ENCODE results near the gene ASRGL1. TPM values are rescaled to one million over a fixed set of nuclear protein-coding genes. Genes with fewer than 3 reads are reported as not detected.
"Not testable (repeated sequence)": the region's sequence is repeated elsewhere in the genome, so short reads cannot be mapped to it uniquely, and the experiment has no call there.

The ASRGL1 gene
- total and polyA plus RNA-seq, 2 experiments from 2014 or later = 9.5 to 18.6 TPM

GRCh38 chr11:62359475-62359874 is 22.2 kb downstream of the ASRGL1 start:
- Histone ChIP-seq H3K27ac (no peak overlapping the region), H3K4me1 (ENCODE audit: insufficient read depth) (no peaks in the 10 kb centered on the region), H3K4me2 (no peak overlapping the region), H3K79me2 (no peaks in the 10 kb centered on the region), H4K20me1 (ENCODE audit: insufficient read depth, poor library complexity, severe bottlenecking) (no peaks in the 10 kb centered on the region), H3K27me3 (no peaks in the 10 kb centered on the region), H2AFZ (no peak overlapping the region), H3K9me2 (replicated peaks; ENCODE audit: insufficient read depth) (no peaks in the 10 kb centered on the region), H3K9me3 (ENCODE audit: low read depth) (no peaks in the 10 kb centered on the region), H3K4me3 (no peak overlapping the region), H3K36me3 (replicated peaks; ENCODE audit: insufficient read depth, low read depth) (no peaks in the 10 kb centered on the region)
- TF ChIP-seq EZH2 (IDR thresholded peaks at IDR 0.05; ENCODE audit: borderline replicate concordance) (no peak), EZH2phosphoT487 (IDR thresholded peaks at IDR 0.05; ENCODE audit: low read depth, severe bottlenecking, unreplicated experiment) (no peak)
- WGBS (ENCODE audit: low lambda C conversion rate, missing lambda C conversion rate) = 76% methylated on average over 1 of the region's 1 CpG
- DNase-seq (ENCODE audit: low spot score) = no peak

GRCh38 chr11:62360685-62361084 is 23.4 kb downstream of the ASRGL1 start:
- H3K79me2 ChIP-seq = no peaks in the 10 kb centered on the region
- H3K9me2 ChIP-seq (replicated peaks; ENCODE audit: insufficient read depth) = no peaks in the 10 kb centered on the region
- H3K9me3 ChIP-seq (ENCODE audit: low read depth) = no peaks in the 10 kb centered on the region
- DNase-seq (ENCODE audit: low spot score) = no peak
- H3K4me1 ChIP-seq (ENCODE audit: insufficient read depth) = no peaks in the 10 kb centered on the region
- no peak for TF ChIP-seq EZH2 (IDR thresholded peaks at IDR 0.05; ENCODE audit: borderline replicate concordance)
- no peak for TF ChIP-seq CTCF (IDR thresholded peaks at IDR 0.05; ENCODE audit: poor library complexity)
- no peak for TF ChIP-seq EZH2phosphoT487 (IDR thresholded peaks at IDR 0.05; ENCODE audit: low read depth, severe bottlenecking, unreplicated experiment)
- no peak overlapping the region for H2AFZ ChIP-seq
- WGBS (ENCODE audit: low lambda C conversion rate, missing lambda C conversion rate) = 89% methylated on average over 4 of the region's 4 CpGs
- no peak overlapping the region for H3K4me2 ChIP-seq
- no peak overlapping the region for H3K4me3 ChIP-seq
- H3K27me3 ChIP-seq = no peaks in the 10 kb centered on the region
- H3K27ac ChIP-seq = no peak overlapping the region
- H3K36me3 ChIP-seq (replicated peaks; ENCODE audit: insufficient read depth, low read depth) = no peaks in the 10 kb centered on the region
- no peaks in the 10 kb centered on the region for H4K20me1 ChIP-seq (ENCODE audit: insufficient read depth, poor library complexity, severe bottlenecking)

- H3K4me3 ChIP-seq; H4K20me1 ChIP-seq (ENCODE audit: insufficient read depth, poor library complexity, severe bottlenecking); H3K79me2 ChIP-seq; H3K36me3 ChIP-seq (replicated peaks; ENCODE audit: insufficient read depth, low read depth); H3K9me3 ChIP-seq (ENCODE audit: low read depth); H3K27me3 ChIP-seq; H3K4me2 ChIP-seq; H3K4me1 ChIP-seq (ENCODE audit: insufficient read depth); H3K9me2 ChIP-seq (replicated peaks; ENCODE audit: insufficient read depth); DNase-seq (ENCODE audit: low spot score); H2AFZ ChIP-seq: not testable (repeated sequence)
- WGBS (ENCODE audit: low lambda C conversion rate, missing lambda C conversion rate) = 53% methylated on average over 7 of the region's 7 CpGs
- H3K27ac ChIP-seq = peak overlapping the region; percentile 63
Measured at GRCh38 chr11:62368861-62369477, 31.7 kb downstream of the ASRGL1 start.

GRCh38 chr11:62370743-62371440 is 33.6 kb downstream of the ASRGL1 start:
- TF ChIP-seq EZH2 (IDR thresholded peaks at IDR 0.05; ENCODE audit: borderline replicate concordance) = no peak
- TF ChIP-seq CTCF (IDR thresholded peaks at IDR 0.05; ENCODE audit: poor library complexity) = no peak
- no peak for TF ChIP-seq EZH2phosphoT487 (IDR thresholded peaks at IDR 0.05; ENCODE audit: low read depth, severe bottlenecking, unreplicated experiment)
- H3K27ac ChIP-seq = no peak overlapping the region
- WGBS (ENCODE audit: low lambda C conversion rate, missing lambda C conversion rate) = 87% methylated on average over 39 of the region's 39 CpGs

More at GRCh38 chr11:62370743-62371440, 33.6 kb downstream of the ASRGL1 start:
- Histone ChIP-seq H3K9me2 (replicated peaks; ENCODE audit: insufficient read depth) (no peaks in the 10 kb centered on the region), H3K36me3 (replicated peaks; ENCODE audit: insufficient read depth, low read depth) (no peaks in the 10 kb centered on the region), H3K4me2 (no peak overlapping the region), H3K27me3 (no peaks in the 10 kb centered on the region), H2AFZ (no peak overlapping the region), H3K4me3 (no peak overlapping the region), H3K79me2 (no peaks in the 10 kb centered on the region), H3K9me3 (ENCODE audit: low read depth) (no peaks in the 10 kb centered on the region), H4K20me1 (ENCODE audit: insufficient read depth, poor library complexity, severe bottlenecking) (no peaks in the 10 kb centered on the region), H3K4me1 (ENCODE audit: insufficient read depth) (no peaks in the 10 kb centered on the region)
- DNase-seq (ENCODE audit: low spot score) = no peak
